Stimulated activated CD8-positive, alpha-beta memory T cell treated with anti-CD3 and anti-CD28 coated beads, Interleukin-4, amount 100 ng/mL, for 24 hours (primary cell): Measurements from ENCODE around the gene ANHX.

Experiments used
- DNase-seq: peaks from one replicate; pipeline ENCODE4 v3.0.0-alpha.2; 2020; ENCODE audit warnings: low read depth

ANHX gene

DNA sequence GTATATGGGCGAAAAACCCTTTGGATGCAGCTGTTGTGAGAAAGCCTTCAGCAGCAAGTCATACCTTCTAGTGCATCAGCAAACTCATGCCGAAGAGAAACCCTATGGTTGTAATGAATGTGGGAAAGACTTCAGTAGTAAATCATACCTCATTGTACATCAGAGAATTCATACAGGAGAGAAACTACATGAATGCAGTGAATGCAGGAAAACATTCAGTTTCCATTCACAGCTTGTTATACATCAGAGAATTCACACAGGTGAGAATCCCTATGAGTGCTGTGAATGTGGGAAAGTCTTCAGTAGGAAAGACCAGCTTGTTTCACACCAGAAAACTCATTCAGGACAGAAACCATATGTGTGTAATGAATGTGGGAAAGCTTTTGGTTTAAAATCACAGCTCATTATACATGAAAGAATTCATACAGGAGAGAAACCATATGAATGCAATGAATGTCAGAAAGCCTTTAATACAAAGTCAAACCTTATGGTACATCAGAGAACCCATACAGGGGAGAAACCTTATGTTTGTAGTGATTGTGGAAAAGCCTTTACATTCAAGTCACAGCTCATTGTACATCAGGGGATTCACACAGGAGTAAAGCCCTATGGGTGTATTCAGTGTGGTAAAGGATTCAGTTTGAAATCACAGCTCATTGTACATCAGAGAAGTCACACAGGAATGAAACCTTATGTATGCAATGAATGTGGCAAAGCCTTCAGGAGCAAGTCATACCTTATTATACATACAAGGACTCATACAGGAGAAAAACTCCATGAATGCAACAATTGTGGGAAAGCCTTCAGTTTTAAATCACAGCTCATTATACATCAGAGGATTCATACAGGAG is 33.0 kb downstream of the ANHX start:
- DNase-seq: no peak

DNA sequence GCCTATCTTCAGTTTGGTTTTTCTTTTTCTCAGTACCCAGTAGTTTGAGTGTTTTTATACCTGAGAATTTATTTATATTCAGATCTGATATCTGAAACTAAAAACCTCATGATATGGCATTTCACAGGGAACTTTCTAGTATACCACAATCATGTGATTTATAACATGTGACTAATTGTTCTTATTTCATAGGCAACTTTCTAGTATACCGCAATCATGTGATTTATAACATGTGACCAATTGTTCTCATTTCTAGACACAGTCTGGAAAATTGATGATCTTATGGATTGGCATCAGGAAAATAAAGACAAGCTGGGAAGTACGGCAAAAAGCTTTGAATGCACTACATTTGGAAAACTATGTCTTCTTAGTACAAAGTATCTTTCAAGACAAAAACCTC is 33.8 kb downstream of the ANHX start:
- DNase-seq: no peak

DNA sequence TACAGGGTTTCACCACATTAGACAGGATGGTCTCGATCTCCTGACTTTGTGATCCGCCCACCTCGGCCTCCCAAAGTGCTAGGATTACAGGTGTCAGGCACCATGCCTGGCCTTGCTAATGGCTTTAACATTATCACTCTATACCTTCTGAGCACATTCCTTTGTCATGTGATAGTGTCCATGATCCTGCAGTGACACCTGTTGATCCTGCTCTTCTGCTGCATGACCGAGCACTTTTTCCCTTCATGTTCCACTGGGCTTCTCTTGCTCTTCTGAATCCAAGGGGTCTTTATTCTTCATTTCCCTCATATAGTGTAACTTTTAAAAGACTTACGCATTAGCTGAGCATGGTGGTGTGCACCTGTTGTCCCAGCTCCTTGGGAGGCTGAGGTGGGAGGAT is 42.8 kb downstream of the ANHX start:
- DNase-seq: no peak

DNA sequence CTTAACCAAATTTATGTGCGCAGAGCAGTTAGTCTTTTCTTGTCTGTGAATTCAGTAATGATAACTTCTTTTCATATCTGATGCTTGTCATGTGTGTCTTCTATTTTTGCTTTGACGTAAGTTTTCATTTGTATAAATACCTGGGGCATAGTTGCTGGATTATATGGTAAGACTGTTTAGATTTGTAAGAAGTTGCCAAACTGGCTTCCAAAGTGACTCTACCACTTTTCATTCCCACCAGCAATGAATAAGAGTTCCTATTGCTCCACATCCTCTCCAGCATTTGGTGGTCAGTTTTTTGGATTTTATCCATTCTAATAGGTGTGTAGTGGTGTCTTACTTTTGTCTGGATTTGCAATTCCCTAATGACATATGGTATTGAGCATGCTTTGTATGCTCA is 45.5 kb downstream of the ANHX start:
- no peak for DNase-seq

DNA sequence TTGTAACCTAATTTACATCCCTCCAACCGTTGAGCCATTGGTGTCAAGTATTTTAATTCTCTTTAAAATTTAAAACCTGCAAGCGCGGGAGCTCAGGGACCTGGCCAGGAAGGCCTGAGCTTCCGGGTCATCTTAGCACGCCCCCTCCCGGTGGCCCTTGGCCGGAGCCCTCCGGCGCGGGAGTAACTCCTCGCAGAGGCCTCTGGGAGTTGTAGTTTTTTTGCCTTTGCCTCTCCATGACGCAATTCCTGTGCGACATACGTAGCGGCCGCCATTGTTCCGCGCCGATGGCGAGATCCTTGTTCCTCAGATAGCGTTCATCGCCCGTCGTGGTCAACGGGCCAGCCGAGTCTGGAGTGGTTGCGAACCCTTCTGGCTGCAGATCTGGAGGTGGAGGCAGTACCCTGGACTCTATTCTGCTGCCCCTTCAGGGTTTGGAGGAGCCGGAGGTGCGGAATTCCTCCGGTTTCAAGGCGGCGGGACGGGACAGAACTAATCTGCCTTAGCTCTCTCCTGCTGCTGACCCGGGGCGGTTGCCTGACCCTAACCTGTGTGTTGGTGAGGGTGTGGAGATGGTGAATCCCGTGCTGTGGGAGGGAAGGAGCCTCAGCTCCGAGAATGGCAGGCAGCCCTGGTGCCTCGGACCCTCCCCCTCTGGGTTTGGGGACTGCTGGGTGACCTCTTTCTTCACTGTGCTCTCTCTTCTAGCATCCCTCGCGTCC is 54.3 kb downstream of the ANHX start, which contains the start of gene ZNF268:
Gene ZNF268, plus strand, starts transcription at position 258 of the 722 bp plus-strand sequence. CDS start 503 bp downstream, outside the sequence.
- peak; percentile 86 for DNase-seq

DNA sequence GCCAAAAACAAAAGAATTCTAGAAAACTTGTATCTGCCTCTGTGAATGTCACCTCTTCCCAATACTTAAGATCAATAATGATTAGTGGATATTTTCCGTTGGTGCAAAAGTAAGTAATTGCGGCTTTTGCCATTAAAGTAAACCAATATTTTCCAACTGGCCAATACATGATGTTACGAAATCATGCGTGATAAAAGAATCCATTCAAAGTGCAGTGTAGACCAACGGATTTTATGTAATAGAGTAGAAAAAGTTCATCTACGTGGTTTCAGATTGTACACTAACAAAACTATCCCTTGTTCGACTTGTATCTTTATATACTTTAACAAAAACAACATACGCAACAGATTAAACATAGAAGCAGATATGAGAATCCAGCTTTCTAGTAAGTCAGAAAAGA is 55.0 kb downstream of the ANHX start:
- DNase-seq: no peak

DNA sequence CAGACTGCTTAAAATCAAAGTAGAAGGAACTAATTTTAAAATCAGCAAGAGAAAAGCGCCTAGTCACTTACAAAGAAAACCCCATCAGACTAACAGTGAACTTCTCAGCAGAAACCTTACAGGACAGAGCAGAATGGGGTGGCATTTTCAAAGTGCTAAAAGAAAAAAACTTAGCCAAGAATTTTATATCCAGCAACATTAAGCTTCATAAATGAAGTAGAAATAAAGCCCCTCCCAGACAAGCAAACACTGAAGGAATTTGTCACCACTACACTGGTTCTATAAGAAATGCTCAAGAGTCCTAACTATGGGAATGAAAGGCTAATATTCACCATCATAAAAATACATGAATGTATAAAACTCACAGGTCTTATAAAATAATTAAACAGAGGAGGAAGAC is 60.8 kb downstream of the ANHX start:
- no peak for DNase-seq

DNA sequence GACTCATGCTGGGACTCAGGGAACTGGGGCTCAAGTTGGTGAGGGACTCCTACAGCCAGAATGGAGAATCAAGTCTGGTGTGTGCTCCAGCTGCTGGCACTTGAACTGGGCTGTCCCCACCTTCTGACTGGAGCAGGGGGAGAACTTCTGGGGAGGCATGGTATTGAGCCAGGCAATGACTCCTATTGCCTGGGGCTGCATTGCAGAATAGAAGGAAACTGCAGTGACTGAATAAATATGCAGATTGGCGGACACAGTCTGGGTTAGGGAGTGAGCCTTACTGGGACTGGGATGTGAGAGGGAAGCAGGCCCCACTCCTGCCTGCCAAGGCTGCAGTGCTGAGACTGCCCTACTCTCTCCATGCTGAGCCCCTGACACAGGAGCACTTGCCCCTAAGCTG is 63.2 kb downstream of the ANHX start:
- DNase-seq: no peak
